Osteoblast (primary cell): ENCODE measurements around the gene PAN3. TPM values are rescaled to one million over a fixed set of nuclear protein-coding genes. Genes with fewer than 3 reads are reported as not detected.

Experiments used
- DNase-seq: peaks from one replicate; pipeline ENCODE4 v3.0.0; 2011; ENCODE audit warnings: low spot score, mixed read lengths; ENCODE audit not compliant: insufficient read length; ENCODE audit errors: missing footprints
- H2AFZ ChIP-seq: 2 replicates; pipeline ENCODE4 v1.6.0; 2011; ENCODE audit warnings: mild to moderate bottlenecking, low read length
- H3K27ac ChIP-seq: 2 replicates; pipeline ENCODE4 v1.5.1; 2011; ENCODE audit warnings: mild to moderate bottlenecking, low read depth, low read length, moderate library complexity
- H3K27me3 ChIP-seq: 2 replicates; pipeline ENCODE4 v1.6.0; 2012; ENCODE audit warnings: mild to moderate bottlenecking, control low read depth, inconsistent platforms, low read length, moderate library complexity; ENCODE audit not compliant: insufficient read depth
- H3K36me3 ChIP-seq: 2 replicates; pipeline ENCODE4 v1.5.1; 2011; ENCODE audit warnings: mild to moderate bottlenecking, low read length, control low read depth, moderate library complexity; ENCODE audit not compliant: insufficient read depth
- H3K4me1 ChIP-seq: 2 replicates; pipeline ENCODE4 v1.5.1; 2011; ENCODE audit warnings: mild to moderate bottlenecking, low read length, control low read depth, moderate library complexity; ENCODE audit not compliant: insufficient read depth
- H3K4me2 ChIP-seq: 2 replicates; pipeline ENCODE4 v1.6.0; 2011; ENCODE audit warnings: mild to moderate bottlenecking, low read length; ENCODE audit not compliant: insufficient read depth
- H3K4me3 ChIP-seq: fragments of 200-600 bp; sonication (generic); 3 replicates; pipeline ENCODE4 v1.5.1; 2012; ENCODE audit warnings: mild to moderate bottlenecking, low read length, inconsistent platforms; ENCODE audit not compliant: insufficient read depth
- H3K79me2 ChIP-seq: 2 replicates; pipeline ENCODE4 v1.6.0; 2012; ENCODE audit warnings: mild to moderate bottlenecking, low read length, control low read depth, inconsistent platforms; ENCODE audit not compliant: insufficient read depth
- H3K9me3 ChIP-seq: 2 replicates; pipeline ENCODE4 v1.5.1; 2011; ENCODE audit warnings: low read depth, low read length, control low read depth
- H4K20me1 ChIP-seq: 2 replicates; pipeline ENCODE4 v1.6.0; 2012; ENCODE audit warnings: mild to moderate bottlenecking, low read length, control low read depth; ENCODE audit not compliant: insufficient read depth
- CTCF ChIP-seq: IDR thresholded peaks from 2 replicates; pipeline ENCODE4 v1.5.1; 2011; ENCODE audit warnings: mild to moderate bottlenecking, low read depth, low read length, moderate library complexity; ENCODE audit errors: extremely low read depth
- total RNA-seq: library from RNA; depleted of rRNA; stranded (reverse); fragments of >200 nt; gene quantifications from 2 replicates; pipeline ENCODE4 v1.2.3, GENCODE V29; 2012

The PAN3 gene
- total RNA-seq, 1 donor: 27.5 TPM

DNA sequence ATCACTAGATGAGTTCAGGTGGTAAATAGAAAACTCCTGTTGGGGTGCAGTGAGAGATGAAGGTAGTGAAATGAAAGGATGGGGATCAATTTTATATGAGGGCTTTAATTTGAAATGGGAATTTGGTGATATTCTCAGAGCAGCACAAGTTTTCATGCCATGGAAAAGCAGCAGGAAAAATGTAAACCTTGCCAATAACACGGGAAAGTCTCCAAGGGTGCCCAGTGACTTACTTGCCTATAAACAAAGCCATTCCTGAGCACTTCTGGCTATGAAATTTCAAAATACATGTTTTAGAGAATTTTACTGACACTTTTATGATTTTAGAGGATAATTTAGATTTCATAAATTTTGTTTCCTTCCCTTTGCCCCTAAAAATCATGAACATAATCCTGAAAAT is 21.6 kb upstream of the PAN3 start:
- no peaks in the 10 kb centered on the region for H4K20me1 ChIP-seq
- no peaks in the 10 kb centered on the region for H3K4me1 ChIP-seq
- H3K36me3 ChIP-seq: no peaks in the 10 kb centered on the region
- DNase-seq: no peak
- H3K4me3 ChIP-seq: no peak overlapping the region
- H3K4me2 ChIP-seq: no peak overlapping the region
- H2AFZ ChIP-seq: no peak overlapping the region
- TF ChIP-seq CTCF: no peak
- H3K27me3 ChIP-seq: no peaks in the 10 kb centered on the region
- H3K9me3 ChIP-seq: no peaks in the 10 kb centered on the region
- H3K27ac ChIP-seq: no peak overlapping the region
- no peaks in the 10 kb centered on the region for H3K79me2 ChIP-seq

DNA sequence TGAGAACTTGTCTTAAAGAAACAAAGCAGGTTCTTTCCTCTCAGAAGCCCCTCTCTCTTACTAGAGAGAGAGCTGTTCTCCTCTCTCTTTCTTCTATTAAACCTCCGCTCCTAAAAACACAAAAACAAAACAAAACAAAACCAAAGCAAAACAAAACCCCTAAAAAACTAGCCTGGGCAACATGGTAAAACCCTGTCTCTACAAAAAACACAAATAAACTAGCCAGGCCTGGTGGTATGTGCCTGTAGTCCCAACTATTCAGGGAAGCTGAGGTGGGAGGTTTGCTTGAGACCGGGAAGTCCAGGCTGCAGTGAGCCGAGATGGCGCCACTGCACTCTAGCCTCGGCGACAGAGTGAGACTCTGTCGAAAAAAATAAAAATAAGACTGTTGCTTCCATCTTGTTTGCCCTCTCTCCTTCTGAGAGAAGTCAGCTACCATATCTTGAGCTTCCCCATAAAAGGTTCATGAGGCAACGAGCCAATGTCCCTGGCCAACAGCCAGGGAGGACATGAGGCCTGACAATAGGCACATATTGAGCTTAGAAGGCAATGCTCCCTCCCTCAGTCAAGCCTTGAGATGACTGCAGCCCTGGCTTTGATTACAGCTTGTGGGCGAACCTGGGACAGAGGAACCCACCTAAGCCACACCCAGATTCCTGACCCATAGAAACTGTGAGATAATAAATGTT is 20.5 kb upstream of the PAN3 start:
- Histone ChIP-seq H2AFZ (no peak overlapping the region), H3K9me3 (no peaks in the 10 kb centered on the region), H4K20me1 (no peaks in the 10 kb centered on the region), H3K4me3 (no peak overlapping the region), H3K79me2 (no peaks in the 10 kb centered on the region), H3K27ac (no peak overlapping the region), H3K36me3 (no peaks in the 10 kb centered on the region), H3K4me1 (no peaks in the 10 kb centered on the region), H3K27me3 (no peaks in the 10 kb centered on the region), H3K4me2 (no peak overlapping the region)
- no peak for TF ChIP-seq CTCF
- DNase-seq: no peak

GRCh38 chr13:28120317-28120716 is 18.0 kb upstream of the PAN3 start:
- Histone ChIP-seq H3K27me3 (no peaks in the 10 kb centered on the region), H3K9me3 (no peaks in the 10 kb centered on the region), H3K4me1 (no peaks in the 10 kb centered on the region), H3K36me3 (no peaks in the 10 kb centered on the region), H3K79me2 (no peaks in the 10 kb centered on the region), H3K27ac (no peak overlapping the region), H3K4me2 (no peak overlapping the region), H4K20me1 (no peaks in the 10 kb centered on the region), H3K4me3 (no peak overlapping the region), H2AFZ (no peak overlapping the region)
- TF ChIP-seq CTCF: no peak
- no peak for DNase-seq

DNA sequence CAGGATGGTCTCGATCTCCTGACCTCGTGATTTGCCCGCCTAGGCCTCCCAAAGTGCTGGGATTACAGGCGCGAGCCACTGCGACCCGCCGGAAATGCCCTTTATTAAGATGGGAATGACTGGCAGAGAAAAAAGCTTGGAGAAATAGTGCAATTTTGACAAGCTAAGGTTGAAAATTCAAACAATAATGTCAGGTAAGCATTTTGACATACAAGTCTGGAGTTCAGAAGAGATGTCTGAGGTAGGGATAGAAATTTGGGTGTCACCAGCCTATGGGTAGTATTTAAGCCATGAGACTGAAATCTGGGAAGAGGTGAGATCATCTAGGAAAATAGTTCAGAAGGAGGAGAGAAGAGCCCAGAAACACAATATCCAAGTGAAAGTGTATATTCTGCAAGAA is 17.1 kb upstream of the PAN3 start:
- no peak overlapping the region for H3K4me3 ChIP-seq
- no peaks in the 10 kb centered on the region for H4K20me1 ChIP-seq
- H3K27ac ChIP-seq: no peak overlapping the region
- H3K4me1 ChIP-seq: no peaks in the 10 kb centered on the region
- no peaks in the 10 kb centered on the region for H3K36me3 ChIP-seq
- H3K27me3 ChIP-seq: no peaks in the 10 kb centered on the region
- H3K9me3 ChIP-seq: no peaks in the 10 kb centered on the region
- no peak for DNase-seq
- no peak for TF ChIP-seq CTCF
- no peak overlapping the region for H2AFZ ChIP-seq
- H3K4me2 ChIP-seq: no peak overlapping the region
- H3K79me2 ChIP-seq: no peaks in the 10 kb centered on the region
